B cell (primary cell): ENCODE data around the gene SYNJ1. TPM values are rescaled to one million over a fixed set of nuclear protein-coding genes. Genes with fewer than 3 reads are reported as not detected.
"Not testable (repeated sequence)": the region's sequence is repeated elsewhere in the genome, so short reads cannot be mapped to it uniquely, and the experiment has no call there.

Experiments used
- ATAC-seq: fragments of 200-7000 bp; cut with Tn5 transposase; one replicate; pipeline ENCODE4 v1.10.0; 2021; ENCODE audit warnings: low read depth, mild to moderate bottlenecking, moderate number of reproducible peaks, moderate library complexity
- CTCF ChIA-PET: fragments of 350-600 bp; sonication (Branson Sonifier 250); formaldehyde crosslinking; loops from one replicate; lab custom pipeline; 2021; ENCODE audit warnings: antibody characterized with exemption, inconsistent platforms; lab: Charles Lee
- POLR2A ChIA-PET: fragments of 350-600 bp; sonication (Branson Sonifier 250); formaldehyde crosslinking; loops from one replicate; lab custom pipeline; 2021; ENCODE audit warnings: antibody characterized with exemption; lab: Charles Lee
- DNase-seq: peaks from one replicate; pipeline ENCODE4 v3.0.0; 2013
- H2AFZ ChIP-seq: 2 replicates; pipeline ENCODE4 v1.6.1; 2012; ENCODE audit warnings: mild to moderate bottlenecking, low read depth, low read length; ENCODE audit not compliant: insufficient read depth, poor library complexity, severe bottlenecking
- H3K27ac ChIP-seq, 2 donors: 1 replicate in 1 of 2; 2 replicates in 1 of 2; pipeline ENCODE4 v1.5.1; 2012 to 2013; ENCODE audit warnings: low read length in 2 of 2, mild to moderate bottlenecking in 2 of 2, moderate library complexity in 1 of 2
- H3K27me3 ChIP-seq, 4 experiments: fragments of 200-600 bp in 1 of 4; sonication (generic) in 1 of 4; replicated peaks in 1 of 4; 1 replicate in 2 of 4; 2 replicates in 2 of 4; pipeline versions ENCODE4 v1.6.1 to v1.7.0; 2013 to 2016; ENCODE audit warnings: low read length in 3 of 4, mild to moderate bottlenecking in 2 of 4, mixed read lengths in 1 of 4, moderate library complexity in 1 of 4; ENCODE audit not compliant: insufficient read depth in 4 of 4, control insufficient read depth in 3 of 4; ENCODE audit errors: control extremely low read depth in 1 of 4
- H3K36me3 ChIP-seq, 2 experiments: replicated peaks in 1 of 2; 1 replicate in 1 of 2; 2 replicates in 1 of 2; pipeline versions ENCODE4 v1.6.1 to v1.7.1; 2013; ENCODE audit warnings: low read length in 1 of 2; ENCODE audit not compliant: insufficient read depth in 2 of 2, control insufficient read depth in 1 of 2; ENCODE audit errors: control extremely low read depth in 1 of 2, extremely low read depth in 1 of 2
- H3K4me1 ChIP-seq, 2 donors: fragments of 200-600 bp in 1 of 2; sonication (generic) in 1 of 2; 1 replicate in 1 of 2; 2 replicates in 1 of 2; pipeline versions ENCODE4 v1.5.1 to v1.6.1; 2013 to 2017; ENCODE audit warnings: low read length in 2 of 2; ENCODE audit not compliant: control insufficient read depth in 2 of 2, insufficient read depth in 2 of 2
- H3K4me2 ChIP-seq: replicated peaks from 2 replicates; pipeline ENCODE3; 2012; ENCODE audit warnings: mild to moderate bottlenecking, low read depth, low read length; ENCODE audit not compliant: poor library complexity, severe bottlenecking
- H3K4me3 ChIP-seq, 5 experiments: fragments of 200-600 bp in 1 of 5; sonication (generic) in 1 of 5; 1 replicate in 3 of 5; 2 replicates in 2 of 5; pipeline versions ENCODE4 v1.5.1 to v1.7.0; 2011 to 2016; ENCODE audit warnings: low read length in 4 of 5, mild to moderate bottlenecking in 4 of 5, low read depth in 2 of 5, control low read depth in 1 of 5, moderate library complexity in 1 of 5; ENCODE audit not compliant: insufficient read depth in 1 of 5; ENCODE audit errors: control extremely low read depth in 1 of 5, extremely low read depth in 1 of 5
- H3K79me2 ChIP-seq: fragments of 200-600 bp; sonication (generic); one replicate; pipeline ENCODE4 v1.6.0; 2016; ENCODE audit warnings: low read length; ENCODE audit not compliant: control insufficient read depth, insufficient read depth
- H3K9ac ChIP-seq: fragments of 200-600 bp; sonication (generic); 2 replicates; pipeline ENCODE4 v1.6.1; 2017; ENCODE audit warnings: mild to moderate bottlenecking, low read length, moderate library complexity
- H3K9me3 ChIP-seq, 3 donors: one replicate each; pipeline versions ENCODE4 v1.6.1 to v1.7.1; 2013; ENCODE audit warnings: low read length in 2 of 3; ENCODE audit not compliant: control insufficient read depth in 2 of 3, insufficient read depth in 1 of 3; ENCODE audit errors: control extremely low read depth in 1 of 3
- H4K20me1 ChIP-seq: 2 replicates; pipeline ENCODE4 v1.6.0; 2012; ENCODE audit warnings: mild to moderate bottlenecking, low read length; ENCODE audit not compliant: insufficient read depth, control insufficient read depth, poor library complexity, severe bottlenecking
- H3K27ac Mint-ChIP-seq: one replicate; pipeline ENCODE4 v1.8.0; 2021; ENCODE audit warnings: mixed read lengths
- H3K27me3 Mint-ChIP-seq: one replicate; pipeline ENCODE4 v1.8.0; 2021; ENCODE audit warnings: mixed read lengths
- H3K4me1 Mint-ChIP-seq: one replicate; pipeline ENCODE4 v1.8.0; 2021; ENCODE audit warnings: mixed read lengths
- H3K4me3 Mint-ChIP-seq: one replicate; pipeline ENCODE4 v1.8.0; 2021; ENCODE audit warnings: mixed read lengths
- H3K9me3 Mint-ChIP-seq: one replicate; pipeline ENCODE4 v1.8.0; 2022; ENCODE audit warnings: mixed read lengths; ENCODE audit not compliant: insufficient read depth
- EZH2 ChIP-seq: IDR thresholded peaks from 2 replicates; pipeline ENCODE4 v1.6.1; 2012; ENCODE audit warnings: borderline replicate concordance, low read depth, mild to moderate bottlenecking, moderate library complexity, low read length; ENCODE audit not compliant: insufficient read depth, poor library complexity, severe bottlenecking
- WGBS: methylation state at CpG from one replicate; pipeline ENCODE4 v1.1.5; 2013; ENCODE audit warnings: missing lambda C conversion rate; ENCODE audit not compliant: insufficient coverage; 5-methylcytosine and 5-hydroxymethylcytosine counted together
- intact Hi-C: fragments of 100-400 bp; cut with micrococcal nuclease; formaldehyde crosslinking; loops from one replicate; pipeline ENCODE4 v1.10.0; 2022
- polyA plus RNA-seq: library from polyadenylated mRNA; depleted of rRNA; stranded (reverse); fragments of >200 nt; gene quantifications from 2 replicates; pipeline ENCODE4 v1.2.3, GENCODE V29; 2012
- total RNA-seq, 2 donors: library from RNA; stranded (reverse); fragments of 120-200 nt in 1 of 2; gene quantifications; 1 replicate in 1 of 2; 2 replicates in 1 of 2; pipeline versions ENCODE4 v1.2.3 to v1.2.4, GENCODE V29; 2013 to 2022
- TF ChIP-seq, protein P1 (sequence below): fragments of 200-600 bp; IDR thresholded peaks from one replicate; pipeline ENCODE4 v1.8.0; 2022; ENCODE audit warnings: antibody characterized with exemption, mild to moderate bottlenecking

The SYNJ1 gene
- total and polyA plus RNA-seq, 2 donors (not counting 1 experiment from before 2014, with no cell fraction given): 2.2 to 9.4 TPM

DNA sequence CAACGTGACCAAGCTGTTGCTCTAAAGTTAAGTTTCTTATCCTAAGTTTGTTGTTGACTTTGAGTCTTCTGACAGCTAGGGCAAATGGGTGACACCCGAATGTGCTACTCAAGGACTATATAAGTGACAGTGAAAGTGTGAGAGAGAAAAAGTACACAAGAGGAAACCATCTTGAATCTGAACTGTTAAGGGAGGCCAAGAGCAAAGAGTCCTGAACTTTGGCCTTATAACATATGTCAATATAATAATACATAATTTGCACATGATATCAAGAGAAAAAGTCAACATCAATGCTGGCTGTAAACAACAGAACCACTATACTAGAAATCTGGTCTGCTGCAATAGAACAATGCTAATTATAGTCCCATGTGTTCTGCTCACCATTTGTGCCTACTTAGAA lies 29.5 kb downstream of the SYNJ1 start:
- Mint-ChIP-seq H3K9me3 (no peaks in the 10 kb centered on the region), H3K4me1 (no peaks in the 10 kb centered on the region), H3K27me3 (peaks cover 22% of the 10 kb centered on the region), H3K4me3 (no peak overlapping the region), H3K27ac (no peak overlapping the region)
- no peaks in the 10 kb centered on the region for H3K79me2 ChIP-seq
- H3K4me1 ChIP-seq: no peaks in the 10 kb centered on the region
- H3K9me3 ChIP-seq: no peaks in the 10 kb centered on the region
- DNase-seq (no peak), ATAC-seq (no peak)
- no peak overlapping the region for H3K4me2 ChIP-seq
- no peak overlapping the region for H3K27ac ChIP-seq
- H3K36me3 ChIP-seq: no peaks in the 10 kb centered on the region
- TF ChIP-seq, protein P1, sequence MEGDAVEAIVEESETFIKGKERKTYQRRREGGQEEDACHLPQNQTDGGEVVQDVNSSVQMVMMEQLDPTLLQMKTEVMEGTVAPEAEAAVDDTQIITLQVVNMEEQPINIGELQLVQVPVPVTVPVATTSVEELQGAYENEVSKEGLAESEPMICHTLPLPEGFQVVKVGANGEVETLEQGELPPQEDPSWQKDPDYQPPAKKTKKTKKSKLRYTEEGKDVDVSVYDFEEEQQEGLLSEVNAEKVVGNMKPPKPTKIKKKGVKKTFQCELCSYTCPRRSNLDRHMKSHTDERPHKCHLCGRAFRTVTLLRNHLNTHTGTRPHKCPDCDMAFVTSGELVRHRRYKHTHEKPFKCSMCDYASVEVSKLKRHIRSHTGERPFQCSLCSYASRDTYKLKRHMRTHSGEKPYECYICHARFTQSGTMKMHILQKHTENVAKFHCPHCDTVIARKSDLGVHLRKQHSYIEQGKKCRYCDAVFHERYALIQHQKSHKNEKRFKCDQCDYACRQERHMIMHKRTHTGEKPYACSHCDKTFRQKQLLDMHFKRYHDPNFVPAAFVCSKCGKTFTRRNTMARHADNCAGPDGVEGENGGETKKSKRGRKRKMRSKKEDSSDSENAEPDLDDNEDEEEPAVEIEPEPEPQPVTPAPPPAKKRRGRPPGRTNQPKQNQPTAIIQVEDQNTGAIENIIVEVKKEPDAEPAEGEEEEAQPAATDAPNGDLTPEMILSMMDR: no peak
- TF ChIP-seq EZH2: no peak
- no peak overlapping the region for H3K4me3 ChIP-seq
- H2AFZ ChIP-seq: no peak overlapping the region
- peaks cover 0 to 18% (median 7%) of the 10 kb centered on the region in 4 experiments for H3K27me3 ChIP-seq
- 100% methylated on average over 1 of the region's 2 CpGs for WGBS
- no peaks in the 10 kb centered on the region for H4K20me1 ChIP-seq
- H3K9ac ChIP-seq: no peak overlapping the region
- intact Hi-C loops: no loop called here
- POLR2A ChIA-PET: no interaction called here
- CTCF ChIA-PET: no interaction called here

DNA sequence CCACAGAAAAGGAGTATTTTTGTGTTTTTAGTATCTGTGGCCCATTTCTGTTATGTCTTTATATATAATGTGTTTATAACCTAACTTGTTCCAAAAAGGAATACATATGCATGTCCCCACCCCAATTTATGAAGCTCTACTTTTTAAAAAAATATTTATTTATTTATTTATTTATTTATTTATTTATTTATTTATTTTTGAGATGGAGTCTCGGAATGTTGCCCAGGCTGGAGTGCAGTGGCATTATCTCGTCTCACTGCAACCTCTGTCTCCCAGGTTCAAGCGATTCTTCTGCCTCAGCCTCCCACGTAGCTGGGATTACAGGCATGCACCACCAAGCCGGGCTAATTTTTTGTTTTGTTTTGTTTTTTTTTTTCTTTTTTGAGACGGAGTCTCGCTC lies 32.3 kb downstream of the SYNJ1 start:
- H4K20me1 ChIP-seq, H3K27ac Mint-ChIP-seq, H3K4me1 ChIP-seq, H3K79me2 ChIP-seq, ATAC-seq, H3K9ac ChIP-seq, POLR2A ChIA-PET, H3K4me3 ChIP-seq, H3K27ac ChIP-seq, H3K27me3 Mint-ChIP-seq, H2AFZ ChIP-seq, intact Hi-C loops, H3K4me2 ChIP-seq, H3K27me3 ChIP-seq, H3K9me3 Mint-ChIP-seq, DNase-seq, H3K4me1 Mint-ChIP-seq, H3K36me3 ChIP-seq, H3K9me3 ChIP-seq, H3K4me3 Mint-ChIP-seq: not testable (repeated sequence)
- 100% methylated on average over 3 of the region's 7 CpGs for WGBS
- CTCF ChIA-PET: interaction anchor here (0.8 to 2.4 kb wide), 3 partner anchors 12 to 133 kb away, joined by 3 to 12 read pairs (median 3); no protein-coding TSS in a partner anchor
